Measurements from ENCODE around the gene ARSJ. TPM values are rescaled to one million over a fixed set of nuclear protein-coding genes. Genes with fewer than 3 reads are reported as not detected.
A peak's percentile ranks its signal among the peaks of the same experiment; 100 is the strongest.

ARSJ gene
- total and polyA plus RNA-seq, 2 of the 8 experiments (the other 6 are each of a cell fraction or from before 2014, with no cell fraction given), result 1.4 to 6.3 TPM

- TF ChIP-seq TAF1 (IDR thresholded peaks at IDR 0.05; ENCODE audit: low read depth, low read length) (0 out of 2 replicates have a peak, but pooled peaks have one; percentile 44), FOSL1 (IDR thresholded peaks at IDR 0.05; ENCODE audit: insufficient read depth, low read depth, low read length) (0 out of 2 replicates have a peak, but pooled peaks have one; percentile 53)
Measured at GRCh38 chr4:113979148-113979904, at the start of gene ARSJ (continued).

All from H1 (cell line).